ENCODE results near the gene KIRREL3. TPM values are rescaled to one million over a fixed set of nuclear protein-coding genes. Genes with fewer than 3 reads are reported as not detected.

Gene KIRREL3
- total and polyA plus RNA-seq, 4 donors: 0.02 to 0.71 (median 0.15) TPM; not detected in 1

GRCh38 chr11:126711977-126712625 lies 288.5 kb downstream of the KIRREL3 start:
- TF ChIP-seq, protein P1, sequence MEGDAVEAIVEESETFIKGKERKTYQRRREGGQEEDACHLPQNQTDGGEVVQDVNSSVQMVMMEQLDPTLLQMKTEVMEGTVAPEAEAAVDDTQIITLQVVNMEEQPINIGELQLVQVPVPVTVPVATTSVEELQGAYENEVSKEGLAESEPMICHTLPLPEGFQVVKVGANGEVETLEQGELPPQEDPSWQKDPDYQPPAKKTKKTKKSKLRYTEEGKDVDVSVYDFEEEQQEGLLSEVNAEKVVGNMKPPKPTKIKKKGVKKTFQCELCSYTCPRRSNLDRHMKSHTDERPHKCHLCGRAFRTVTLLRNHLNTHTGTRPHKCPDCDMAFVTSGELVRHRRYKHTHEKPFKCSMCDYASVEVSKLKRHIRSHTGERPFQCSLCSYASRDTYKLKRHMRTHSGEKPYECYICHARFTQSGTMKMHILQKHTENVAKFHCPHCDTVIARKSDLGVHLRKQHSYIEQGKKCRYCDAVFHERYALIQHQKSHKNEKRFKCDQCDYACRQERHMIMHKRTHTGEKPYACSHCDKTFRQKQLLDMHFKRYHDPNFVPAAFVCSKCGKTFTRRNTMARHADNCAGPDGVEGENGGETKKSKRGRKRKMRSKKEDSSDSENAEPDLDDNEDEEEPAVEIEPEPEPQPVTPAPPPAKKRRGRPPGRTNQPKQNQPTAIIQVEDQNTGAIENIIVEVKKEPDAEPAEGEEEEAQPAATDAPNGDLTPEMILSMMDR (IDR thresholded peaks at IDR 0.05; ENCODE audit: control extremely low read depth, extremely low read depth): no peak
- ATAC-seq (ENCODE audit: insufficient read depth, low FRiP score) (no peak), DNase-seq (peak in 1 of 3 donors; percentile 17)
- H3K27me3 ChIP-seq (ENCODE audit: control insufficient read depth in 3 of 3, insufficient read depth in 3 of 3, low read length in 2 of 3): peaks cover 0 to 4% (median 0%) of the 10 kb centered on the region in 3 donors
- H3K9ac ChIP-seq (ENCODE audit: insufficient read depth in 1 of 2, low read length in 2 of 2): no peak overlapping the region
- H3K27ac ChIP-seq (ENCODE audit: low read depth in 1 of 2, low read length in 1 of 2): no peak overlapping the region
- H3K9me3 ChIP-seq (ENCODE audit: control insufficient read depth in 4 of 4, insufficient read depth in 3 of 4, low read length in 3 of 4): peaks cover 0 to 2% (median 0%) of the 10 kb centered on the region in 4 donors
- H3K4me3 ChIP-seq: no peak overlapping the region
- 60 to 68% methylated on average over 27 of the region's 27 CpGs for WGBS, 2 donors
- H3K36me3 ChIP-seq (ENCODE audit: control insufficient read depth in 4 of 4, insufficient read depth in 4 of 4, low read length in 4 of 4): no peaks in the 10 kb centered on the region
- no peaks in the 10 kb centered on the region for H3K4me1 ChIP-seq (ENCODE audit: control insufficient read depth in 5 of 5, insufficient read depth in 5 of 5, low read length in 5 of 5)

DNA sequence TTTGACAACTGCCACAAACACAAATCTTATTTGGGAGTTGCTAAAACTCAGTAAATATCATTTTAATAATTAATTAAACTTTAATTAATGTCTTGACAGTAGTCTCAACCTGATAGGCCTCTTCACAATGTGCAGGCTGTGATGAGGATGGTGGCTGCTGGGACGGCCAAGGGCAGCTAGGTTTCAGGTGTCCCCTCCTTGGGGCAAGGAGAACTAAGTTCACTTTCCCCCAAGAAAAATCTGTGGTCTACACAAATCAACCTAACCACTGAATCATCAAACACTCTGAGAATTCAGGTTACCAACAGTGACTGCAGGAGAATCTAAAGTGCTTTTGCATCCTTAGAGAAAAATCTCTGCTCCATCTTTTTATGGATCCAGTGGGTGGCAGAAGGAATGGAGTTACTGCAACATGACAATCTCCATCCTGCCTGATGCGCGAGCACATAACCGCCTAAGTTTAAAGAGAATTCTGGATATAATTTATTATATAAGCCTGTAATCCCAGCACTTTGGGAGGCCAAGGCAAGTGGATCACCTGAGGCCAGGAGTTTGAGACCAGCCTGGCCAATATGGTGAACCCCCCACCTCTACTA lies 289.7 kb downstream of the KIRREL3 start:
- WGBS, 2 donors: 94 to 96% methylated on average over 4 of the region's 4 CpGs
- Histone ChIP-seq H3K9me3 (ENCODE audit: control insufficient read depth in 4 of 4, insufficient read depth in 3 of 4, low read length in 3 of 4) (peaks cover 0 to 2% (median 0%) of the 10 kb centered on the region in 4 donors), H3K36me3 (ENCODE audit: control insufficient read depth in 4 of 4, insufficient read depth in 4 of 4, low read length in 4 of 4) (no peaks in the 10 kb centered on the region), H3K27ac (ENCODE audit: low read depth in 1 of 2, low read length in 1 of 2) (no peak overlapping the region), H3K27me3 (ENCODE audit: control insufficient read depth in 3 of 3, insufficient read depth in 3 of 3, low read length in 2 of 3) (peaks cover 0 to 4% (median 0%) of the 10 kb centered on the region in 3 donors), H3K9ac (ENCODE audit: insufficient read depth in 1 of 2, low read length in 2 of 2) (no peak overlapping the region), H3K4me3 (no peak overlapping the region), H3K4me1 (ENCODE audit: control insufficient read depth in 5 of 5, insufficient read depth in 5 of 5, low read length in 5 of 5) (no peaks in the 10 kb centered on the region)
- TF ChIP-seq, protein P1 (IDR thresholded peaks at IDR 0.05; ENCODE audit: control extremely low read depth, extremely low read depth): no peak
- DNase-seq (no peak), ATAC-seq (ENCODE audit: insufficient read depth, low FRiP score) (no peak)

DNA sequence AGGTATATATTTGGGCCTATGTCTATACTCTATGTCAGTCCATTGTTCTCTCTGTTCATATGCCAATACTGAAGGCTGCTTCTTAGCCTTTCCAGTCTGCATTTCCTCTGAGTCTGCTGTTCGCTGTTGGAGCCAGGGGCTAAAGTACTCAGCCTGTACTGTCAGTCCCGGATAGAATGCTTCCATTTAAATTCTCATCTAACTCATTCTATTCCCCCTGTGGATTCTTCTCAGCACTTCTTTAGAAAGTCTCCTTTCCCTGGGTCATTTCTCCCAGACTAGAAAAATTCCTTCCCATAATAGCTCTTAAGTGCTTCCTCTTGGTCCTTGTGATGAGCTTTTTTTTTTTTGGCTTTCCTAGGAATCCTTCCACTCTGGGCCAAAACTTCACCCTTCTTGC lies 293.1 kb downstream of the KIRREL3 start:
- ATAC-seq (ENCODE audit: insufficient read depth, low FRiP score): no peak
- Histone ChIP-seq H3K27me3 (ENCODE audit: control insufficient read depth in 3 of 3, insufficient read depth in 3 of 3, low read length in 2 of 3) (no peaks in the 10 kb centered on the region), H3K4me1 (ENCODE audit: control insufficient read depth in 5 of 5, insufficient read depth in 5 of 5, low read length in 5 of 5) (peaks cover 0 to 2% (median 0%) of the 10 kb centered on the region in 5 donors), H3K9ac (ENCODE audit: insufficient read depth in 1 of 2, low read length in 2 of 2) (no peak overlapping the region), H3K36me3 (ENCODE audit: control insufficient read depth in 4 of 4, insufficient read depth in 4 of 4, low read length in 4 of 4) (no peaks in the 10 kb centered on the region), H3K4me3 (no peak overlapping the region), H3K27ac (ENCODE audit: low read depth in 1 of 2, low read length in 1 of 2) (no peak overlapping the region), H3K9me3 (ENCODE audit: control insufficient read depth in 4 of 4, insufficient read depth in 3 of 4, low read length in 3 of 4) (no peaks in the 10 kb centered on the region)
- WGBS, 2 donors: 85 to 87% methylated on average over 2 of the region's 2 CpGs
- TF ChIP-seq, protein P1 (IDR thresholded peaks at IDR 0.05; ENCODE audit: control extremely low read depth, extremely low read depth): no peak
- DNase-seq: no peak
